ACHN (cell line): ENCODE data around the gene AK8.
A peak's percentile ranks its signal among the peaks of the same experiment; 100 is the strongest.

Experiments used
- DNase-seq: peaks from one replicate; pipeline ENCODE4 v3.0.0-alpha.2; 2015
- in situ Hi-C: cut with HindIII; loops from 2 replicates; pipeline ENCODE4 v1.10.0; 2017; ENCODE audit warnings: low sequenced_read_pairs, low pct_ligation_motif_present, low pct_unique_long_range_greater_than_20kb

The AK8 gene

DNA sequence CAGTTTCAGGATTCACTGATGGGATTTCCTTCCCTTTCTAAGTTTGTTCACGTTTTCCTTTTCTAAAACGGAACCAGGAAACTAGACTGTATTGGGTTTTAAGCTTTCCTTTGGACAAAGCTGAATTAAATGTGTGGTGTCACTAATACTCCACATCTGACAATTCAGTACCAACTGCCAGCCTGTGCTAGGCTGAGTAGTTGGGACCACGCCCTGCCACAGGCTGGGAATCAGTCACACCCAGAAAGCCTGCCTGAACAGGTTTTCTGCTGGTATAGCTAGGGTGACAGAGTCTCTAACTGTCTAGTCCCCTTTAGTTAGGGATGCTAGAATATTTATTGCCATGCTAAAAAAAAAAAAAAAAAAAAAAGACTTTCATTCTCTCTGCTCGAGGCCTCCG is 16.3 kb upstream of the AK8 start:
- DNase-seq: no peak

DNA sequence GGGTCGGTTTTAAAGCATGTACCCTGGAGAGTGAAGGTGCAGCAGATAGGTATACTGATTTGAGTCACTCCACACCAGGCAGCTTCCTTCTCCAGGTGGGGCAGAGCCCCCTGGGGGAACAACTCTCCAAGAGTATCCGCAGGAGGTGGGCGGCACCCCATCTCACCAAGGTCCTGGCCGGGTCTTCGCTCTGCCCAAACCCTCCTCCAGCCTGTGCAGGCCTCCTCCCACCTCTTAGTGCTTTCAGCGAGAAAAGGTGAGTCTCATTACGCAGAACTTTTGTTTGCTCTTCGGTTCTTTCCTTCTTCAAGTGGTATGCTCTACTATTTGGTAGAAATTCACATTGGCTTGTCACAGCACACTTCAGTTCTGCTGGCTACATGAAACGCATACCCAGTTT is 14.3 kb upstream of the AK8 start:
- in situ Hi-C loops: no loop called here

More for the DNA sequence above, 16.3 kb upstream of the AK8 start:
- in situ Hi-C loops: no loop called here

DNA sequence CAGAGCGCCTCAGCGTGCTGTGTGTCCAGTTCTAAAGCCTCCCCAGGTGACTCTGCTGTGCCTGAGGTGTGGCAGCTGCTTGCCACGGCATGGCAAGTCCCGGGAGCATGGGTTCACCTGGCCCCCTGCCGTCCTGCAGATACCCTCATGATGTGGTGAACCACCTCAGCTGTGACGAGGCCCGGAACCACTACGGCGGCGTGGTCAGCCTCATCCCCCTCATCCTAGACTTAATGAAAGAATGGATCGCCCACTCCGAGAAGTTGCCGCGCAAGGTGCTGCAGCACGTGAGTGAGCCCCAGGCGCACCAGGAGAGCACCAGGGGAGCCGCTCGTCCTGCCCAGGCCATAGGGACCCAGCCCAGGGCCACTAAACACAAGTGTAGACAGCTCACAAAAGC is 10.1 kb upstream of the AK8 start:
- in situ Hi-C loops: no loop called here
- DNase-seq: no peak

More for the DNA sequence above, 14.3 kb upstream of the AK8 start:
- DNase-seq: no peak

DNA sequence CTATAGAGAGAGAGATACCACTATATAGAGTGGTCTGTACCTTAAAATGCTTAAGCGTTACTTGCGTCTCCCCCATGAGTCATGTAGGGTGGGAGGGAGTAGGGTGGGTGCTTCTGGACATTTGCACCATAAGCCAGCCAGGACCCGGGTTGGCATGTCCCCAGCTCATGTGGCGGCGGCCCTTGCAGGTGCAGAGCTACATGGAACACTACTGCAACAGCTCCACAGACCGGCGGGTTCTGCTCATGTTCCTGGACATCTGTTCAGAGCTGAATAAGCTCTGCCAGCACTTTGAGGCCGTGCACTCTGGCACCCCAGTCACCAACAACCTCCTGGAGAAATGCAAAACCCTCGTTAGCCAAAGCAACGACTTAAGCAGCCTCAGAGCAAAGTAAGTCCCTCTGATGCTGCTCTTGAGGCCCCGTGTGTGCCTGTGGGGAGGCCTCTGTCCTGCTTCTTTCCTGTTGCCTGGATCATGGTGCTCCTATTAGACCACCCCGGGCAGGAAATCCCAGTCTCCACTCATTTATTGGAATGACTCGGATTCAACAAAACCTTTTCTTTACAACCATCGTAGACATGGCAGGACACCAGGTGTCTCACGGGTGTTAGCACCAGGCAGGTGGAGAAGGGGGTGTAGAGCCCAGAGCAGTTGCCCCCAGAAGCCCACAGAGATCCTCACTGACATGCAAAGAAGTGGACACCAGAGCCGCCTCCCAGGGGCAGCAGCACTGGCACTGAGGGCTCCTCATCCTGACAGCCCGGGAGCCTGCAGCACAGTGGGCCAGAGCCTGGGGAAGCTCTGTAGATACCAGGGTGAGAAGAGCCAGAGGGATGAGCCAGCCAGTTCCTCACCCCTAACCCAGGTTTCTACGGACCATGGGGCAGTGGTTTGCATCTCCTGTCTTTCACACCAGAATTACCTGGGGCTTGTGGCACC is 9.4 kb upstream of the AK8 start:
- no peak for DNase-seq
- in situ Hi-C loops: no loop called here

DNA sequence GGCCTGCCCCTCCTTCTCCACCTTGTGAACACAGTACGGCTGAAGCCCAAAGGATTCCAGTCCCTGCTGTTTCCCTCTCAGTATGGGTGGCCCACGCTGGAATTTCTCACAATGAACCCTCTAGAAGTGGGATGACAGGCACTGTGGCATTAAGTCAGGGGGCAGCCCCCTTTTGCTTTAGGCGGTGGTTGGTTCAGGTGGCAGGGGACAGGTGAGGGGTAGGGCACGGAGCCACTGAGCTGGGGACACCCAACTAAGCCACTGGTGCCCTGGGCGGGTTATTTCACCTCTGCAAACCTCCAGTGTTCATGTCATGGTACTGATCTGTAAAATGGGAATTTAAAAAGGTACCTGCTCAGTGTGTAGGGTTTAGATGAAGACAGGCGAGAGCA is 8.2 kb upstream of the AK8 start:
- in situ Hi-C loops: no loop called here

DNA sequence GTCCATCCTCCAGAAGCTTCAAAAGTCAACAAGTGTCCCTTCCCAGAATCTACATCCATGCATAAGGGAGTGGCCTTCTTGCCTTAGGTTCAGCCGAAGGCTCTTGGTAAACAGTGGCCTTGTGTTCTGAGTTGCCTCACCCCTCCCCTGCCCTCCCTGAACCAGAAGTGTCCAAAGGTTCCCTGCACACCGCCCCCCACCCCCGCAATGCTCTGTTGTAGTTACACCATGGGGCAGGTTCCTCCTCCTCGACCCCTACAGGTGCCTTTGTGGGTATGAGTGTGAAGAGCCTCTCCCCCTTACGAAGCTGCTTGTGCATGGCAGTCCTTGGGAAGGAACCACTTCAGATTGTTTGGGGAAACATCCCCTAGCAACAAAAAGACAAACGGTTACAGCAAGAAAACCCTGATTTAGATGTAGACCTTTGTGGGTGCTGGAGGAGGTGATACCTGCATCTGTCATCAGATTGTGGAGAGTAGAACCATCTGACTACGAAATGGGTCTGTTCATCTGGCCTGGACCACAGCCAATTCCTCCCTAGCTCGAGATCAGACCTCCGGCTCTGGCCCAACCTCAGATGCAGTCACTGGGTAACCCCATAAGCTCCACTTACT is 7.7 kb upstream of the AK8 start:
- in situ Hi-C loops: no loop called here
- DNase-seq: no peak

More for the DNA sequence above, 8.2 kb upstream of the AK8 start:
- no peak for DNase-seq

DNA sequence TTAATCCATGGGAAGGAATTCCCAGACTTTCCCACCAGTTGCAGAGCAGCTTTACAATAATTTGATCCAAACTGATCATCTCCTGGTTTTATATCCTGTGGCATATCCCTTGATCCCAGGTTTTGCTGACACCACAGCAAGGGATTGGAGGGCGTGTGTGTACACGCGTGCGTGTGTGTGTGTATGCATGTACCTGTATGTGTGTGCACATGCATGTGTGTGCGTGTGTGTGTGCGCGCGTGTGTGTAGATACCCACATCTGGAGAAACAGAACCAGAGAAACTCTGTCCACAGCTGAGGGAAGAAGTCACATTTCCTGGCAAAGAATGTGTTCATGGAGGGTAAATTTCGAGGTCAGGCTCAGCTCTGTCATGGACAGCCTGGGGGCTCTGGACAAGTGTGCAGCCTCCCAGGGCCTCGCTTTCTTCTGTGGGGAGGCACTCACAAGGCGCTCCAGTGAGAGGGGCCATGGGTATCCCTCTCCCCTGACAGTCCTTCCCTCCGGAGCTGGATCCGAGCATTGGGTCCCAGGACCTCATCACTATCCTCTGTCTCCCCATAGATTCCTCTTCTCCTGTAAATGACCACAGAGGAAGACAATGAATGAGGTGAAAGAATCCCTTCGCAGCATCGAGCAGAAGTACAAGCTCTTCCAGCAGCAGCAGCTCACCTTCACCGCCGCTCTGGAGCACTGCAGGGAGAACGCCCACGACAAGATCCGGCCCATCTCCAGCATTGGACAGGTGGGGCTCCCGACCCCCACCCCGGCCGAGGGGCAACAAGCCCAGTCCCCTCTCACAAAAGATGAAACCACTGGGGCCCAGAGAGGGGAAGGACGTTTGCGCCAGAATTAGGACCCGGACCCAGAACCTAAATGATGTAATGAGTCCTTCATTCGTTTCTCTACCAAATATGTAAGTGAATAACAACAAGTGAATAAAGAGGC is 5.5 kb upstream of the AK8 start:
- in situ Hi-C loops: no loop called here
- no peak for DNase-seq

DNA sequence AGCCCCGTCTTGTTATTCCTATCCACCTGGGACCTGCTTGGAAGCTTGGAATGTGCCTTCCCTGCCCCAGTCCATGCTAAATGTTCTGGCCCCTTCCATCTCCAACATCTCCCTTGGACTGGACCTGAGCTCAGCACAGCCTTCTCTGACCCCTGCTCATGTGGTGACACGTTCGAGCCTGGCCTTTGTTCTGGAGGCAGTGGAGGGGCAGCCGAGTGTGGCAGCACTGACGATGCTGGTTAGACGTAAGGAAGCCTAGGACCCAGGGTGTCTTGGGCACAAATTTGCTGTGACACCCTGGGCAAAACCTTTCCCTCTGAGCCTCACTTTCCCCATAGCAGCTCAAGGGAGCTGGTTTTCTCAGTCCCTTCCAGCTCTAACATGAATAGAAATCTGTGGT is 4.5 kb upstream of the AK8 start:
- DNase-seq: no peak
- in situ Hi-C loops: no loop called here

DNA sequence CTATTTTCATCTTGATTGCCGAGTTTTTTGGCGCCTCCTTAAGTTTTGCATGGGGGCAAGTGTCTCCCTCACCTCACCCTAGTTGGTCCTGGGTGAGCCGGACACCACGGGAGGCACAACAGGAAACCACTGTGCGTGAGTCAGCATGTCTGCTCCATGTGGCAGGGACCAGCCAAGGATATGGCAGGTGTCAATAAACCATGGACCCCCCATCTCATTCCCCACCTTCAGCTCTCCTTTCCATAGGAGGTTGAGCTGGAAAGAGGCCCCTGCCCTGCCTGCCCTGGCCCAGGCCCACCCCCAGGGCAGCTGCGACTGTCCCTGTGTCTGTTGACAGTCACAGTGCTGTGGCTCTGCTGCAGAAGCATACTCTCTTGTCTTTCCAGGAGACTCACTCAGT is 3.7 kb upstream of the AK8 start:
- in situ Hi-C loops: no loop called here

DNA sequence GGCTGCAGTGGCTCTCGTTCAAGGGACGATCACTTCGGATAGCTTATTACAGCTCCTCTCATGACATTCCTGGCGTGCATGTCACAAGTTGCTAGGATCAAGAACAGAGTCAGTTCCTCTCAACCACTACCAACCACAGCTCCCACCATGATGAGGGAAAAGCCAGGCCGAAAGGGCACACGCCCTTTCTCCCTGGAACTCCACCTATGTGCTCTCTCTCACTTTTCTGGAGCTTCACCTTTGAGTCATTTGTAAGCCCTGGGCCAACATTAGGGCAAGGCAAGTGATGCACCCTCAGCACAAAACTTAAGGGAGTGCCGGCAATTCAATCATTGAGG is 2.2 kb upstream of the AK8 start:
- in situ Hi-C loops: no loop called here
- DNase-seq: no peak

More for the DNA sequence above, 3.7 kb upstream of the AK8 start:
- no peak for DNase-seq

DNA sequence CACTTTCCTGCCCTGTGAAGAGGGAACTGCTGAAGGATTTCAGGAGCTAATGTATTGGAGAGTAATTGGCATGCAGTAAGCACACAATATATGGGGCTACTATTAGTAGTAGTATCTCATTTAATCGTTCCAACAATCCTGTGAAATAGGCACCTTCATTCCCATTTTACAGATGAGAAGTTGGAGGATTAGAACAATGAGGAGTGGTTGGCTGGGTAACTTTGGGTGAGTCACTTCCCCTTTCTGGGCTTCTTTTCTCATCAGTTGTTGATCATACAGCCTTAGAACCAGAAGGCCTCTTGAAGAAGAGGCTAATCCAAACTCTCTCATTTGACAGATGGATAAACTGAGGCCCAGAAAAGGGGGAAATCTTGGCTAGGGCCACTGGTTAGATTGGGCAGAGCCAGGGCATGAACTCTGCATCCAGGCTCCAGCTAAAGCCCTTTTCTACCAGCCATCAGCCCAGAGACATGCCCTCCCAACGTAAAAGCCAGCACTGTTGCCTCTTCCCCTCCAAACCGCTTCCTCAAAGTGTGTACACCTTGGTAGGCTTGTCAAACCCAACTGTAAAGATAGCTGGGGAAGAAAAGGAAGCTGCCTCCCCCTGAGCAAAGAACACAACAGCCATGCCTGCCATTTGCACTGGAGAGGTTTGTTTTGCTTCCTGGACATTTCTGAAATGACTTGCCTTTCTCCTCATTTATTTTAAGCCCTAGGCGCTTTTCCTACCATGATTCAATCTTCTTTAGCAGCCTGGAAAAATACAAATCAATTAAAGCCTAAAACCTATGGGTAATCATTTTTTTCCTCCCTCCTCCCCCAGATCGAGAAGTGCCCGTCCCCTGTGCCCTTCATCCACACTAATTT is 1.6 kb upstream of the AK8 start:
- in situ Hi-C loops: no loop called here
- DNase-seq: no peak

DNA sequence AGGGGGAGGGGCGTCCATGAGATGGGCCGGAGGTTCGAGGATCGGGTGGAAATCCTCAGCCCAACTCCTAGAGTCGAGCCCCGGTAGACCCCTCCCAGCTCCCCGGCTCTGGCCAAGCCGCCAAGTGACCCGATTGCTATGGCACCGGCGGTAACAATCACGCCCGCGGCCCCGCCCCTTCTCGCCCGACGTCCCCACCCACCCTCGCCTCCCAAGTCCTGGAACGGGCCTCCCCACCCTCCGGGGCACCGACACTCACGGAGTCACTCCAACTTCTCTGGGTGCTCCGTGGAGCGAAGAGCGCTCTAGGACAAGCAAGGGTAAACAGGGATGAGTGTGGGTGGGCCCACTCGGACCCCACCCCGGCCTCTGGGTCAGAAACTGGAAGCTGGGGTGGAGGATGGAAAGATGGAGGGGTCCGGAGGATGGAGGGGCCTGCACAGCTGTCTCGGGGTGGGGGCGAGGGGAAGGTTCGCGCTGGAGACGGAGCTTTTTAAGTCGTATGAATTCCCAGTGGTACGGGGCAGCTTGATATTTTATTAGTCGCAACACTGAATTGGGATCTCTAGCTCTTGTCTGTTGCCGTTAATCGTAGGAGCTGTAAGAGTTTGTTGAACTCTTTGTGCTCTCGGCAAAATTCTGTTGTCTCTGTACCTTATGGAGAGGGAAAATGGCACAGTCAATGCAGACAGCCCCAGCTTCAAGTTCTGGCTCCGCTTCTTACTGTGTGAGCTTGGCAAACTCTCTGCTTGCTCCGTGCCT is 792 bp upstream of the AK8 start, which contains the start of gene SPACA9:
Gene SPACA9 (plus strand): TSS at position 204 of the 762 bp plus-strand sequence. CDS start 5,050 bp downstream, outside the sequence.
- peak; percentile 61 for DNase-seq
- in situ Hi-C loops: no loop called here

DNA sequence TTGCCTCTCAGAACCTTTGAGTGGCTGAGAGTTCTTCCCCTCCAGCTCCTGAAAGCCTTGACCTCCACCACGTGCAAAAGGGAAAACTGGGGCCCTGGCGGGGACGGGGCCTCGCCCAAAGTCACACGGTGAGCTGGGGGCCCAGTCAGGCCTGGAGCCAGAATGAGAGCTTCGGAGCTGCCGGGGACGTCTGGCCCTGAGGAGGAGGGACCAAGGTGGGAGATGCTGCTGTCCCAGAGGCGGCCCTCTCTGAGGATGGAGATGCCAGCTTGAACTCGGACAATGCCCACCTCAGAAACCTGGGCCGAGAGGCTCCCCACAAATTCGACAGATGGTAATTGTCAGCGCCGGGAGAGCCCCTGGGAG is 643 bp downstream of the AK8 start:
- no peak for DNase-seq
- in situ Hi-C loops: no loop called here

DNA sequence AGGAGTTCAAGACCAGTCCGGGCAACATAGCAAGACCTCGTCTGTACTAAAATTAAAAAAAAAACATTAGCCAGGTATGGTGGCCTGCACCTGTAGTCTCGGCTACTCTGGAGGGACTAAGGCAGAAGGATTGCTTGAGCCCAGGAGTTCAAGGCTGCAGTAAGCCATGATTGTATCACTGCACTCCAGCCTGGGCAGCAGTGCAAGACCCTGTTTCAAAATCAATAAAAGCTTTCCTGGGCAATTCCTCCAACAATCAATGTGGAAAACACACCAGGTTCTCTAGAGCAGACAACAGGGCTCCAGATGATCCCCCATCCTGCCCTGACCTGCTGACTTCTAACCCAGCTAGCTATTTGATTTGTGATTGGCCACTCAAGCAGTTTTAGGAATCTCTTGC is 1.2 kb downstream of the AK8 start:
- DNase-seq: no peak
- in situ Hi-C loops: no loop called here

DNA sequence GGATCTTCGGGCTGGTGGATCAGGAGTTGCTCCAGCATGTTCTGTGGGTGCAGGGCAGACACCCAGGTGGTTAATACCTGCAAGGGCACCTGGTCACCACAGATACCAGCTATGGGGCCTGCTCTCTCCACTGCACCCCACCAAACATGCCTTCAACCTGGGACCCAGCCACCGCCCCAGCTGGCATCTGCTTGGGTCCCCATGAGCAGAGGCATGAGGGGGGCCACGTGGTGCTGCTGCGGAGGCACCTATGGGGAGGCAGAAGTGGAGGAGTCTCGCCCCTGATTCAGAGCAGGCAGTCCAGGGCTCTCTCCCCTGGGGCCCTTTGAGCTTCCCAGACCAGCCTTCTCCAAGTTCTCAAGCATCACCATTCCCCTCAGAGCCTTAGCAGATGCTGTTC is 2.9 kb downstream of the AK8 start:
- in situ Hi-C loops: no loop called here
- no peak for DNase-seq

DNA sequence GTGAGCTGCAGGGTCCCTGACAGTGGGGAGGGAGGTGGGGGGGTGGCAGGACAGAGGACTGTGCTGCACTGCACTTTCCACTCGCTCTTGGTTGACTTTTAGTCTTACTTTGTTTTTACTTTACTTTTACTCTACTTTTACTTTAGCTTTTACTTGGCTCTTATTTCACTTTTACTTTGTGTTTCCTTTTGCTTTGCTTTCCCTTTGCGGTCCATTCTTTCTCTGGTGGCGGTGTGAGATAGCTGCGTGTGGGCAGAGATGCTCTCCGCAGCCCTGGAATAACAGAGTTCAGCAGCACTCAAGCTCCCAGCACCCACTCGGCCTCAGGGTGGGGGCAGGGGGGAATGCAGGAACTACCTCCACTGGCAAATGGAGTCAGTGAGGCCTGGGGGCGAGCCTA is 4.7 kb downstream of the AK8 start:
- DNase-seq: no peak
- in situ Hi-C loops: no loop called here

DNA sequence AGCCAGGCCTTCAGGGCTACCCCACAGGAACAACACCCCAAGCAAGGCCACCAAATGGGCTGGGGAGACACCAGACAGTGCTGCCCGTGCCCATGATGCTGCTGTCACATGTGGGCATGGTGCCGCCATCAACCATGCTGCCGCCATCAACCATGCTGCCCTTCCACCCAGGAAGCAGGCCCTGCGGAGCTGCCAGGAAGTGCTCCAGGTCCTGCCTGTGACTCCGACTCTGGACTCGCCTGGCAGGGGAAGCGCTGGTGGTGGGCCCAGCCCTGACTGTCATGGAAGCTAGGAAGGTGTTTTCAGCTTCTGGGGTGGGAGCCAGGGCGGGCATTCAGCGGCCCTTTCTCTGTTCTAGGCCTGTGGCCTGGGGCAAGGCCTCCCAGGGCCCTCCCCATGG is 8.8 kb downstream of the AK8 start:
- in situ Hi-C loops: no loop called here
- DNase-seq: no peak

DNA sequence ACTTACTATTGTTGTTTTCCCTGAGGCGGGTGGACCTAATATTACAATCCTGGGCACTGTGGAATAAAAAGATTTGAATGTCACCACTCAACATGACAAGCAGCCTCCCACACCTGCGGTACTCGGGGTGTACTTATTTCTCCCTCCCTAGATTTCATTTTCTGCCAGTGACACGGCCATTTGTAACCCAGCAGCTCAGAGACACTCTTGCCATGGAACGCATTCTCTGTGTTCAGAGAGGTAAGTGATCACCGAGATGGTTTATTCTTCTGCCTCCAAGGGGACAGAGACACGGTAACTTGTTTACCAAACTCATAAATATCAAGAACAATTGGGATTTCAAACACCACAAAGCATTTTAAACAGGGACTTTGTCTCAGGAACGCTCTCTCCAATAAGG is 11.2 kb downstream of the AK8 start:
- in situ Hi-C loops: no loop called here
- no peak for DNase-seq
